H1 (cell line): Measurements from ENCODE around the gene CLPTM1L. TPM values are rescaled to one million over a fixed set of nuclear protein-coding genes. Genes with fewer than 3 reads are reported as not detected.

ENCODE experiments used
- ASH2L ChIP-seq: fragments of 200-600, 300-600 bp; sonication (generic); IDR thresholded peaks from one replicate; pipeline ENCODE4 v1.7.1; 2017; ENCODE audit warnings: low read length
- CBX5 ChIP-seq: fragments of 300-800, 300-1000 bp; sonication (generic); IDR thresholded peaks from 2 replicates; pipeline ENCODE4 v1.7.1; 2016; ENCODE audit warnings: antibody characterized with exemption, low read length, low read depth
- CTBP2 ChIP-seq: IDR thresholded peaks from 2 replicates; pipeline ENCODE4 v1.7.0; 2011; ENCODE audit warnings: borderline replicate concordance, mild to moderate bottlenecking, moderate library complexity, mixed read lengths, low read length; ENCODE audit not compliant: insufficient read depth, insufficient read length
- SP1 ChIP-seq: IDR thresholded peaks from 2 replicates; pipeline ENCODE4 v1.6.1; 2011; ENCODE audit warnings: low read depth, low read length
- SP2 ChIP-seq: IDR thresholded peaks from 2 replicates; pipeline ENCODE4 v1.6.1; 2012; ENCODE audit warnings: mild to moderate bottlenecking, low read length, inconsistent platforms
- SRF ChIP-seq: IDR thresholded peaks from 2 replicates; pipeline ENCODE4 v1.6.1; 2011; ENCODE audit warnings: mild to moderate bottlenecking, low read depth, low read length, moderate library complexity
- TAF1 ChIP-seq: IDR thresholded peaks from 2 replicates; pipeline ENCODE4 v1.6.1; 2011; ENCODE audit warnings: mild to moderate bottlenecking, low read depth, low read length
- polyA plus RNA-seq, 7 experiments: library from polyadenylated mRNA; depleted of rRNA in 3 of 7; stranded (reverse) in 5 of 7; unstranded in 2 of 7; fragments of >200 nt in 5 of 7; fragments of 200-250 nt in 2 of 7; gene quantifications; 1 replicate in 5 of 7; 2 replicates in 1 of 7; 4 replicates in 1 of 7; pipeline versions ENCODE4 v1.2.1 to v1.2.3, GENCODE V29; 2011 to 2013; ENCODE audit warnings: missing spikeins in 2 of 7, mixed read lengths in 2 of 7
- total RNA-seq: library from RNA; stranded (reverse); fragmentation: NEBNext Ultra II Directional; extraction: Animal tissue kit (Norgen Biotek cat#: 25700); gene quantifications from 2 replicates; pipeline ENCODE4 v1.2.1, GENCODE V29; 2021
- TF ChIP-seq, protein P1 (sequence below): fragments of 300-600 bp; sonication (generic); IDR thresholded peaks from 2 replicates; pipeline ENCODE4 v1.7.1; 2012; ENCODE audit warnings: low read length, moderate library complexity, mild to moderate bottlenecking, inconsistent platforms; ENCODE audit not compliant: insufficient replicate concordance

CLPTM1L gene
- total and polyA plus RNA-seq, 2 of the 8 experiments (the other 6 are each of a cell fraction or from before 2014, with no cell fraction given), result 102 to 119 TPM

- TF ChIP-seq, protein P1, sequence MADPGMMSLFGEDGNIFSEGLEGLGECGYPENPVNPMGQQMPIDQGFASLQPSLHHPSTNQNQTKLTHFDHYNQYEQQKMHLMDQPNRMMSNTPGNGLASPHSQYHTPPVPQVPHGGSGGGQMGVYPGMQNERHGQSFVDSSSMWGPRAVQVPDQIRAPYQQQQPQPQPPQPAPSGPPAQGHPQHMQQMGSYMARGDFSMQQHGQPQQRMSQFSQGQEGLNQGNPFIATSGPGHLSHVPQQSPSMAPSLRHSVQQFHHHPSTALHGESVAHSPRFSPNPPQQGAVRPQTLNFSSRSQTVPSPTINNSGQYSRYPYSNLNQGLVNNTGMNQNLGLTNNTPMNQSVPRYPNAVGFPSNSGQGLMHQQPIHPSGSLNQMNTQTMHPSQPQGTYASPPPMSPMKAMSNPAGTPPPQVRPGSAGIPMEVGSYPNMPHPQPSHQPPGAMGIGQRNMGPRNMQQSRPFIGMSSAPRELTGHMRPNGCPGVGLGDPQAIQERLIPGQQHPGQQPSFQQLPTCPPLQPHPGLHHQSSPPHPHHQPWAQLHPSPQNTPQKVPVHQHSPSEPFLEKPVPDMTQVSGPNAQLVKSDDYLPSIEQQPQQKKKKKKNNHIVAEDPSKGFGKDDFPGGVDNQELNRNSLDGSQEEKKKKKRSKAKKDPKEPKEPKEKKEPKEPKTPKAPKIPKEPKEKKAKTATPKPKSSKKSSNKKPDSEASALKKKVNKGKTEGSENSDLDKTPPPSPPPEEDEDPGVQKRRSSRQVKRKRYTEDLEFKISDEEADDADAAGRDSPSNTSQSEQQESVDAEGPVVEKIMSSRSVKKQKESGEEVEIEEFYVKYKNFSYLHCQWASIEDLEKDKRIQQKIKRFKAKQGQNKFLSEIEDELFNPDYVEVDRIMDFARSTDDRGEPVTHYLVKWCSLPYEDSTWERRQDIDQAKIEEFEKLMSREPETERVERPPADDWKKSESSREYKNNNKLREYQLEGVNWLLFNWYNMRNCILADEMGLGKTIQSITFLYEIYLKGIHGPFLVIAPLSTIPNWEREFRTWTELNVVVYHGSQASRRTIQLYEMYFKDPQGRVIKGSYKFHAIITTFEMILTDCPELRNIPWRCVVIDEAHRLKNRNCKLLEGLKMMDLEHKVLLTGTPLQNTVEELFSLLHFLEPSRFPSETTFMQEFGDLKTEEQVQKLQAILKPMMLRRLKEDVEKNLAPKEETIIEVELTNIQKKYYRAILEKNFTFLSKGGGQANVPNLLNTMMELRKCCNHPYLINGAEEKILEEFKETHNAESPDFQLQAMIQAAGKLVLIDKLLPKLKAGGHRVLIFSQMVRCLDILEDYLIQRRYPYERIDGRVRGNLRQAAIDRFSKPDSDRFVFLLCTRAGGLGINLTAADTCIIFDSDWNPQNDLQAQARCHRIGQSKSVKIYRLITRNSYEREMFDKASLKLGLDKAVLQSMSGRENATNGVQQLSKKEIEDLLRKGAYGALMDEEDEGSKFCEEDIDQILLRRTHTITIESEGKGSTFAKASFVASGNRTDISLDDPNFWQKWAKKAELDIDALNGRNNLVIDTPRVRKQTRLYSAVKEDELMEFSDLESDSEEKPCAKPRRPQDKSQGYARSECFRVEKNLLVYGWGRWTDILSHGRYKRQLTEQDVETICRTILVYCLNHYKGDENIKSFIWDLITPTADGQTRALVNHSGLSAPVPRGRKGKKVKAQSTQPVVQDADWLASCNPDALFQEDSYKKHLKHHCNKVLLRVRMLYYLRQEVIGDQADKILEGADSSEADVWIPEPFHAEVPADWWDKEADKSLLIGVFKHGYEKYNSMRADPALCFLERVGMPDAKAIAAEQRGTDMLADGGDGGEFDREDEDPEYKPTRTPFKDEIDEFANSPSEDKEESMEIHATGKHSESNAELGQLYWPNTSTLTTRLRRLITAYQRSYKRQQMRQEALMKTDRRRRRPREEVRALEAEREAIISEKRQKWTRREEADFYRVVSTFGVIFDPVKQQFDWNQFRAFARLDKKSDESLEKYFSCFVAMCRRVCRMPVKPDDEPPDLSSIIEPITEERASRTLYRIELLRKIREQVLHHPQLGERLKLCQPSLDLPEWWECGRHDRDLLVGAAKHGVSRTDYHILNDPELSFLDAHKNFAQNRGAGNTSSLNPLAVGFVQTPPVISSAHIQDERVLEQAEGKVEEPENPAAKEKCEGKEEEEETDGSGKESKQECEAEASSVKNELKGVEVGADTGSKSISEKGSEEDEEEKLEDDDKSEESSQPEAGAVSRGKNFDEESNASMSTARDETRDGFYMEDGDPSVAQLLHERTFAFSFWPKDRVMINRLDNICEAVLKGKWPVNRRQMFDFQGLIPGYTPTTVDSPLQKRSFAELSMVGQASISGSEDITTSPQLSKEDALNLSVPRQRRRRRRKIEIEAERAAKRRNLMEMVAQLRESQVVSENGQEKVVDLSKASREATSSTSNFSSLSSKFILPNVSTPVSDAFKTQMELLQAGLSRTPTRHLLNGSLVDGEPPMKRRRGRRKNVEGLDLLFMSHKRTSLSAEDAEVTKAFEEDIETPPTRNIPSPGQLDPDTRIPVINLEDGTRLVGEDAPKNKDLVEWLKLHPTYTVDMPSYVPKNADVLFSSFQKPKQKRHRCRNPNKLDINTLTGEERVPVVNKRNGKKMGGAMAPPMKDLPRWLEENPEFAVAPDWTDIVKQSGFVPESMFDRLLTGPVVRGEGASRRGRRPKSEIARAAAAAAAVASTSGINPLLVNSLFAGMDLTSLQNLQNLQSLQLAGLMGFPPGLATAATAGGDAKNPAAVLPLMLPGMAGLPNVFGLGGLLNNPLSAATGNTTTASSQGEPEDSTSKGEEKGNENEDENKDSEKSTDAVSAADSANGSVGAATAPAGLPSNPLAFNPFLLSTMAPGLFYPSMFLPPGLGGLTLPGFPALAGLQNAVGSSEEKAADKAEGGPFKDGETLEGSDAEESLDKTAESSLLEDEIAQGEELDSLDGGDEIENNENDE, result no peak
- no peak for TF ChIP-seq ASH2L
- TF ChIP-seq CBX5, result no peak
- no peak for TF ChIP-seq TAF1
- no peak for TF ChIP-seq SP2
- TF ChIP-seq SP1, result no peak
- TF ChIP-seq SRF, result no peak
- no peak for TF ChIP-seq CTBP2
Measured at GRCh38 chr5:1317921-1318565, 26.9 kb downstream of the CLPTM1L start (continued).
